ENCODE measurements around the gene RPS15.

GRCh38 chr19:1434577-1435060, 3.6 kb upstream of the RPS15 start:
- TF ChIP-seq POLR2AphosphoS5 (IDR thresholded peaks at IDR 0.05; ENCODE audit: borderline replicate concordance, low read depth, low read length) (no peak), FOXP2 (optimal IDR thresholded peaks at IDR 0.05; ENCODE audit: control extremely low read depth, extremely low read length, insufficient read depth) (no peak)

All from SK-N-MC (cell line).